ENCODE data around the gene VSTM5.

VSTM5 gene

GRCh38 chr11:93804879-93805278 lies 45.5 kb downstream of the VSTM5 start:
- no peak overlapping the region for H3K4me3 ChIP-seq (replicated peaks; ENCODE audit: low read depth, low read length)
- DNase-seq (ENCODE audit: extremely low read depth, low read depth): no peak
- no peak for TF ChIP-seq CTCF (IDR thresholded peaks at IDR 0.05; ENCODE audit: low read depth, low read length, missing control alignments)

- TF ChIP-seq CTCF (IDR thresholded peaks at IDR 0.05; ENCODE audit: low read depth, low read length, missing control alignments): no peak
Observed at GRCh38 chr11:93801366-93801765, 49.1 kb downstream of the VSTM5 start.

GRCh38 chr11:93796441-93797231 lies 53.8 kb downstream of the VSTM5 start:
- DNase-seq (ENCODE audit: extremely low read depth, low read depth): no peak
- no peak for TF ChIP-seq CTCF (IDR thresholded peaks at IDR 0.05; ENCODE audit: low read depth, low read length, missing control alignments)
- H3K4me3 ChIP-seq (replicated peaks; ENCODE audit: low read depth, low read length): no peak overlapping the region

More at GRCh38 chr11:93801366-93801765, 49.1 kb downstream of the VSTM5 start:
- no peak for DNase-seq (ENCODE audit: extremely low read depth, low read depth)
- H3K4me3 ChIP-seq (replicated peaks; ENCODE audit: low read depth, low read length): no peak overlapping the region

- DNase-seq (ENCODE audit: extremely low read depth, low read depth): no peak
- no peak for TF ChIP-seq CTCF (IDR thresholded peaks at IDR 0.05; ENCODE audit: low read depth, low read length, missing control alignments)
- H3K4me3 ChIP-seq (replicated peaks; ENCODE audit: low read depth, low read length): no peak overlapping the region
Observed at GRCh38 chr11:93791493-93791892, 58.9 kb downstream of the VSTM5 start.

GRCh38 chr11:93784935-93785360 lies 65.5 kb downstream of the VSTM5 start:
- TF ChIP-seq CTCF (IDR thresholded peaks at IDR 0.05; ENCODE audit: low read depth, low read length, missing control alignments): no peak
- no peak for DNase-seq (ENCODE audit: extremely low read depth, low read depth)
- H3K4me3 ChIP-seq (replicated peaks; ENCODE audit: low read depth, low read length): peak overlapping the region; percentile 82

- DNase-seq (ENCODE audit: extremely low read depth, low read depth): peak; percentile 82
- peak within 1 kb of the TSS; percentile 82 for H3K4me3 ChIP-seq (replicated peaks; ENCODE audit: low read depth, low read length)
- TF ChIP-seq CTCF (IDR thresholded peaks at IDR 0.05; ENCODE audit: low read depth, low read length, missing control alignments): peak; percentile 32
Observed at GRCh38 chr11:93784145-93784934, 66.1 kb downstream of the VSTM5 start, which contains the start of gene MED17. TSS of gene MED17 (plus strand) at chr11:93784282. CDS start at chr11:93784514, 232 bp downstream.
